Panc1 (cell line): ENCODE measurements around the gene PRDM2. TPM values are rescaled to one million over a fixed set of nuclear protein-coding genes. Genes with fewer than 3 reads are reported as not detected.

Experiments
- ATAC-seq: fragments of 200-7000 bp; cut with Tn5 transposase; 2 replicates; pipeline ENCODE4 v1.9.1; 2020; ENCODE audit warnings: mild to moderate bottlenecking, moderate library complexity
- BruUV-seq: library from RNA; stranded (reverse); fragments of 400-500 nt; replicated peaks from 2 replicates; lab custom pipeline; 2021; lab: Mats Ljungman, UMichigan
- CTCF ChIA-PET: fragments of 300-600 bp; sonication (Branson Sonifier 250); formaldehyde crosslinking; loops from one replicate; lab custom pipeline; 2022; ENCODE audit warnings: antibody characterized with exemption; lab: Charles Lee
- POLR2A ChIA-PET: fragments of 300-600 bp; sonication (Branson Sonifier 250); formaldehyde crosslinking; loops from one replicate; lab custom pipeline; 2022; ENCODE audit warnings: antibody characterized with exemption; lab: Charles Lee
- DNase-seq: peaks from one replicate; pipeline ENCODE4 v3.0.0-alpha.2; 2010; ENCODE audit warnings: low read depth, low spot score
- H3K27ac ChIP-seq: 2 replicates; pipeline ENCODE4 v1.5.1; 2011; ENCODE audit warnings: mild to moderate bottlenecking, low read length, inconsistent platforms
- H3K27me3 ChIP-seq: fragments of 200-500 bp; sonication (Bioruptor generic); 2 replicates; pipeline ENCODE4 v1.6.0; 2014; ENCODE audit warnings: low read length, inconsistent platforms; ENCODE audit not compliant: control insufficient read depth, insufficient read depth
- H3K36me3 ChIP-seq: fragments of 200-500 bp; sonication (Bioruptor generic); 2 replicates; pipeline ENCODE4 v1.5.1; 2014; ENCODE audit warnings: inconsistent platforms, mild to moderate bottlenecking, low read length, moderate library complexity; ENCODE audit not compliant: control insufficient read depth, insufficient read depth
- H3K4me1 ChIP-seq: 2 replicates; pipeline ENCODE4 v1.5.1; 2011; ENCODE audit warnings: inconsistent platforms, mild to moderate bottlenecking, low read length, moderate library complexity; ENCODE audit not compliant: control insufficient read depth, insufficient read depth
- H3K4me3 ChIP-seq, 2 experiments: 2 replicates each; pipeline ENCODE4 v1.5.1; 2011 to 2012; ENCODE audit warnings: low read depth in 2 of 2, low read length in 2 of 2, mild to moderate bottlenecking in 2 of 2, inconsistent platforms in 1 of 2, moderate library complexity in 1 of 2
- H3K9me3 ChIP-seq: fragments of 200-500 bp; sonication (Bioruptor generic); 2 replicates; pipeline ENCODE4 v1.5.1; 2014; ENCODE audit warnings: low read depth, mild to moderate bottlenecking, inconsistent platforms, low read length, moderate library complexity; ENCODE audit not compliant: control insufficient read depth, insufficient read depth
- POLR2AphosphoS5 ChIP-seq: IDR thresholded peaks from 2 replicates; pipeline ENCODE4 v1.6.1; 2012; ENCODE audit warnings: mild to moderate bottlenecking, low read depth, low read length, moderate library complexity
- SIN3A ChIP-seq: IDR thresholded peaks from 2 replicates; pipeline ENCODE4 v1.6.1; 2012; ENCODE audit warnings: low read depth, mild to moderate bottlenecking, low read length, moderate library complexity, borderline replicate concordance; ENCODE audit not compliant: insufficient read depth
- TCF7L2 ChIP-seq: IDR thresholded peaks from 2 replicates; pipeline ENCODE4 v1.6.1; 2011; ENCODE audit warnings: mild to moderate bottlenecking, low read depth, low read length, inconsistent platforms
- in situ Hi-C: cut with HindIII; loops from 2 replicates; pipeline ENCODE4 v1.10.0; 2016; ENCODE audit warnings: low sequenced_read_pairs, low pct_unique_long_range_greater_than_20kb
- intact Hi-C: fragments of 100-400 bp; cut with micrococcal nuclease; formaldehyde crosslinking; loops from one replicate; pipeline ENCODE4 v1.10.0; 2022; ENCODE audit not compliant: unreplicated experiment
- total RNA-seq: library from RNA; stranded (reverse); gene quantifications from one replicate; pipeline ENCODE4 v1.2.1, GENCODE V29; 2021; ENCODE audit not compliant: unreplicated experiment
- TF ChIP-seq, protein P1 (sequence below): fragments of 450-650 bp; IDR thresholded peaks from 2 replicates; pipeline ENCODE4 v1.5.1; 2017; ENCODE audit warnings: mild to moderate bottlenecking
- TF ChIP-seq, protein P2 (sequence below), 2 experiments: IDR thresholded peaks; 2 replicates each; pipeline ENCODE4 v1.6.1; 2011 to 2012; ENCODE audit warnings: low read depth in 2 of 2, control low read depth in 1 of 2, low read length in 1 of 2, mild to moderate bottlenecking in 1 of 2, moderate library complexity in 1 of 2; ENCODE audit not compliant: insufficient read depth in 1 of 2

PRDM2 gene
- total RNA-seq, 1 experiment from 2014 or later: 40.3 TPM

DNA sequence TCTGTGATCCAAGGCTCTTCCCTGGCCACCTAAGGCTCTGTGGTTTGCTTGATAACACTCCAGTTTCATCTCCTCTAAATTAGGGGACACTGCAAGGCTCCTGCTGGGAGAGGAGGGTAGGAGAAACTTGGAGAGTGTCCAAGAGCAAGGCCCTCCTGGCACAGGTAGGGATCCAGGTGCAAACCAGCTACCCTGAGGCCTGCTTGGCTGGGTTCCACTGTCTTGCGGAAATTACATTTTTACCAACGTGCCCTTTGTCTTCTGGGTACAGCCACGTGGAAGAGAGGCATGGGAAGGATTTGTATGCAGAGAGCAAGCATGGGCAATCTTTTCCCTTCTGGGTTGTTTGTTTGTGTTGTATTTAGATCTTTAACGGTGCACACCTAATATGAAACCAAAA is 132.5 kb downstream of the PRDM2 start:
- Histone ChIP-seq H3K36me3 (no peaks in the 10 kb centered on the region), H3K4me3 (no peak overlapping the region), H3K27ac (no peak overlapping the region), H3K4me1 (peaks cover 3% of the 10 kb centered on the region; the same call in 1 of the 2 replicates), H3K9me3 (no peaks in the 10 kb centered on the region), H3K27me3 (no peaks in the 10 kb centered on the region)
- POLR2A ChIA-PET: interaction anchor here (0.6 kb wide), 1 partner anchor 32 kb away, joined by 4 read pairs; no protein-coding TSS in a partner anchor
- CTCF ChIA-PET: no interaction called here
- ATAC-seq: no peak
- no peak for DNase-seq
- intact Hi-C loops: no loop called here
- TF ChIP-seq, protein P1, sequence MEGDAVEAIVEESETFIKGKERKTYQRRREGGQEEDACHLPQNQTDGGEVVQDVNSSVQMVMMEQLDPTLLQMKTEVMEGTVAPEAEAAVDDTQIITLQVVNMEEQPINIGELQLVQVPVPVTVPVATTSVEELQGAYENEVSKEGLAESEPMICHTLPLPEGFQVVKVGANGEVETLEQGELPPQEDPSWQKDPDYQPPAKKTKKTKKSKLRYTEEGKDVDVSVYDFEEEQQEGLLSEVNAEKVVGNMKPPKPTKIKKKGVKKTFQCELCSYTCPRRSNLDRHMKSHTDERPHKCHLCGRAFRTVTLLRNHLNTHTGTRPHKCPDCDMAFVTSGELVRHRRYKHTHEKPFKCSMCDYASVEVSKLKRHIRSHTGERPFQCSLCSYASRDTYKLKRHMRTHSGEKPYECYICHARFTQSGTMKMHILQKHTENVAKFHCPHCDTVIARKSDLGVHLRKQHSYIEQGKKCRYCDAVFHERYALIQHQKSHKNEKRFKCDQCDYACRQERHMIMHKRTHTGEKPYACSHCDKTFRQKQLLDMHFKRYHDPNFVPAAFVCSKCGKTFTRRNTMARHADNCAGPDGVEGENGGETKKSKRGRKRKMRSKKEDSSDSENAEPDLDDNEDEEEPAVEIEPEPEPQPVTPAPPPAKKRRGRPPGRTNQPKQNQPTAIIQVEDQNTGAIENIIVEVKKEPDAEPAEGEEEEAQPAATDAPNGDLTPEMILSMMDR: no peak
- TF ChIP-seq SIN3A (no peak), TCF7L2 (no peak), POLR2AphosphoS5 (no peak)
- TF ChIP-seq, protein P2, sequence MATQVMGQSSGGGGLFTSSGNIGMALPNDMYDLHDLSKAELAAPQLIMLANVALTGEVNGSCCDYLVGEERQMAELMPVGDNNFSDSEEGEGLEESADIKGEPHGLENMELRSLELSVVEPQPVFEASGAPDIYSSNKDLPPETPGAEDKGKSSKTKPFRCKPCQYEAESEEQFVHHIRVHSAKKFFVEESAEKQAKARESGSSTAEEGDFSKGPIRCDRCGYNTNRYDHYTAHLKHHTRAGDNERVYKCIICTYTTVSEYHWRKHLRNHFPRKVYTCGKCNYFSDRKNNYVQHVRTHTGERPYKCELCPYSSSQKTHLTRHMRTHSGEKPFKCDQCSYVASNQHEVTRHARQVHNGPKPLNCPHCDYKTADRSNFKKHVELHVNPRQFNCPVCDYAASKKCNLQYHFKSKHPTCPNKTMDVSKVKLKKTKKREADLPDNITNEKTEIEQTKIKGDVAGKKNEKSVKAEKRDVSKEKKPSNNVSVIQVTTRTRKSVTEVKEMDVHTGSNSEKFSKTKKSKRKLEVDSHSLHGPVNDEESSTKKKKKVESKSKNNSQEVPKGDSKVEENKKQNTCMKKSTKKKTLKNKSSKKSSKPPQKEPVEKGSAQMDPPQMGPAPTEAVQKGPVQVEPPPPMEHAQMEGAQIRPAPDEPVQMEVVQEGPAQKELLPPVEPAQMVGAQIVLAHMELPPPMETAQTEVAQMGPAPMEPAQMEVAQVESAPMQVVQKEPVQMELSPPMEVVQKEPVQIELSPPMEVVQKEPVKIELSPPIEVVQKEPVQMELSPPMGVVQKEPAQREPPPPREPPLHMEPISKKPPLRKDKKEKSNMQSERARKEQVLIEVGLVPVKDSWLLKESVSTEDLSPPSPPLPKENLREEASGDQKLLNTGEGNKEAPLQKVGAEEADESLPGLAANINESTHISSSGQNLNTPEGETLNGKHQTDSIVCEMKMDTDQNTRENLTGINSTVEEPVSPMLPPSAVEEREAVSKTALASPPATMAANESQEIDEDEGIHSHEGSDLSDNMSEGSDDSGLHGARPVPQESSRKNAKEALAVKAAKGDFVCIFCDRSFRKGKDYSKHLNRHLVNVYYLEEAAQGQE (IDR thresholded peaks at IDR 0.05; ENCODE audit: insufficient read depth in 1 of 2, low read depth in 2 of 2, low read length in 1 of 2): no peak
- in situ Hi-C loops: no loop called here
- no TSS peak for BruUV-seq

DNA sequence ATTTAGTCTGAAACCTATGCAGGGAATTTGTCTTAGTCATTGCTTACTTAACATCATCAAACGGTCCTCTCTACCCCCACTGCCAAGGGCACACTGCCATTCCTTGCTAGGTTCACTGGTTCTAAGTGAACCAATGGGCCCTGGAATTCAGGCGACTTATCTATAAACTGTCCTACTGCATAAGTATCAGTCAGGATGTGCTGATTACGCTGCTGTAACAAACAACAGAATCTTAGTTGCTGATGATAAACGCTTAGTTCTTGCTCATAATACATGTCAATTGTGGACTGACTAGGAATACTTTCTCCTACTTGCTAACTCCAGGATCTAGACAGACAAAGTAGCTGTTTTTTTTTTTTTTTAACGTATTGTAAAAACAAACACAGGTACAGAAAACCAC is 136.1 kb downstream of the PRDM2 start:
- ChIA-PET CTCF (no interaction called here), POLR2A (no interaction called here)
- ATAC-seq: no peak
- no peaks in the 10 kb centered on the region for H3K36me3 ChIP-seq
- DNase-seq: no peak
- no peak overlapping the region for H3K4me3 ChIP-seq
- H3K4me1 ChIP-seq: no peaks in the 10 kb centered on the region
- no TSS peak for BruUV-seq
- no peak overlapping the region for H3K27ac ChIP-seq
- no peaks in the 10 kb centered on the region for H3K27me3 ChIP-seq
- intact Hi-C loops (no loop called here), in situ Hi-C loops (no loop called here)
- no peaks in the 10 kb centered on the region for H3K9me3 ChIP-seq
- TF ChIP-seq POLR2AphosphoS5 (no peak), SIN3A (no peak), TCF7L2 (no peak)
- TF ChIP-seq, protein P2 (IDR thresholded peaks at IDR 0.05; ENCODE audit: insufficient read depth in 1 of 2, low read depth in 2 of 2, low read length in 1 of 2): no peak
- TF ChIP-seq, protein P1: no peak
